GM23248 (cell line): ENCODE measurements around the gene MAPKAPK5.

Source experiments
- EZH2 ChIP-seq: fragments of 200-600 bp; sonication (generic); IDR thresholded peaks from 2 replicates; pipeline ENCODE4 v1.6.1; 2018; ENCODE audit warnings: antibody characterized with exemption, mild to moderate bottlenecking; ENCODE audit not compliant: insufficient read depth, poor library complexity, severe bottlenecking
- EZH2phosphoT487 ChIP-seq: fragments of 200-600 bp; sonication (generic); IDR thresholded peaks from 2 replicates; pipeline ENCODE4 v1.6.1; 2018; ENCODE audit warnings: antibody characterized with exemption, moderate library complexity, mild to moderate bottlenecking, low read depth; ENCODE audit not compliant: insufficient read depth

DNA sequence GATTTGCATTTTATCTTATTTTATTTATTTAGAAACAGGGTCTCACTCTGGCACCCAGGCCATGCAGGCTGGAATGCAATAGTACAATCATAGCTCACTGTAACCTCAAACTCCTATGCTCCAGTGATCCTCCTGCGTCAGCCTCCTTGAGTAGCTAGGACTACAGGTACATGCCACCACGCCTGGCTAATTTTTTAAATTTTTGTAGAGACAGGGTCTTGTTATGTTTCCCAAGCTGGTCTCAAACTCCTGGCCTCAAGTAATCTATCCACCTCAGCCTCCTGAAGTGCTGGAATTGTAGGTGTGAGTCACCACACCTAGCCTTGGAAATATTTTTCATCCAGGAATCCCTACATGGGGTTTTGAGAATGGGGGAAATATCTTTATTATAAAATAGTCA is 84.6 kb downstream of the MAPKAPK5 start:
- TF ChIP-seq EZH2phosphoT487 (no peak), EZH2 (no peak)
